HepG2 (cell line): ENCODE results near the gene TEKT5. TPM values are rescaled to one million over a fixed set of nuclear protein-coding genes. Genes with fewer than 3 reads are reported as not detected.
A peak's percentile ranks its signal among the peaks of the same experiment; 100 is the strongest.

ENCODE experiments used
- CBFB ChIP-seq: sonication (generic); formaldehyde crosslinking; IDR thresholded peaks from 2 replicates; pipeline ENCODE4 v1.4.0; 2020; ENCODE audit warnings: missing genetic modification reagents
- CENPX ChIP-seq: sonication (generic); formaldehyde crosslinking; IDR thresholded peaks from 2 replicates; pipeline ENCODE4 v1.9.0; 2021; ENCODE audit warnings: mild to moderate bottlenecking, missing genetic modification reagents, moderate library complexity
- CREM ChIP-seq, 2 experiments: sonication (generic) in 1 of 2; formaldehyde crosslinking in 1 of 2; IDR thresholded peaks; 2 replicates each; pipeline versions ENCODE4 v1.4.0 to v1.6.1; 2016 to 2020; ENCODE audit warnings: antibody characterized with exemption in 1 of 2, mild to moderate bottlenecking in 1 of 2, missing genetic modification reagents in 1 of 2
- ERF ChIP-seq: IDR thresholded peaks from 2 replicates; pipeline ENCODE4 v1.6.1; 2018; ENCODE audit warnings: missing biosample characterization, missing genetic modification reagents
- HCFC1 ChIP-seq: fragments of 150-350 bp; IDR thresholded peaks from 2 replicates; pipeline ENCODE4 v1.6.1; 2014; ENCODE audit warnings: low read depth, low read length
- HMGA1 ChIP-seq: sonication (generic); formaldehyde crosslinking; conservative IDR thresholded peaks from 2 replicates; pipeline ENCODE4 v1.4.0; 2020; ENCODE audit warnings: missing genetic modification reagents
- HOXD1 ChIP-seq: sonication (generic); formaldehyde crosslinking; IDR thresholded peaks from 2 replicates; pipeline ENCODE4 v1.5.0; 2020; ENCODE audit warnings: missing genetic modification reagents
- MATR3 ChIP-seq: sonication (generic); formaldehyde crosslinking; IDR thresholded peaks from 2 replicates; pipeline ENCODE4 v1.4.0; 2020; ENCODE audit warnings: missing genetic modification reagents
- MXD1 ChIP-seq: sonication (generic); formaldehyde crosslinking; IDR thresholded peaks from 2 replicates; pipeline ENCODE4 v1.4.0; 2020; ENCODE audit warnings: mild to moderate bottlenecking, missing genetic modification reagents
- NCOA5 ChIP-seq: sonication (generic); formaldehyde crosslinking; IDR thresholded peaks from 2 replicates; pipeline ENCODE4 v1.4.0; 2020; ENCODE audit warnings: missing genetic modification reagents
- NR0B2 ChIP-seq: sonication (generic); formaldehyde crosslinking; IDR thresholded peaks from 2 replicates; pipeline ENCODE4 v1.4.0; 2020; ENCODE audit warnings: mild to moderate bottlenecking, missing genetic modification reagents
- NR3C1 ChIP-seq: sonication (generic); formaldehyde crosslinking; IDR thresholded peaks from 2 replicates; pipeline ENCODE4 v1.4.0; 2020; ENCODE audit warnings: missing genetic modification reagents
- PRDM15 ChIP-seq: sonication (generic); formaldehyde crosslinking; IDR thresholded peaks from 2 replicates; pipeline ENCODE4 v1.4.0; 2020; ENCODE audit warnings: missing genetic modification reagents
- SNAPC5 ChIP-seq: sonication (generic); formaldehyde crosslinking; IDR thresholded peaks from 2 replicates; pipeline ENCODE4 v1.8.1; 2023; ENCODE audit warnings: mild to moderate bottlenecking, missing genetic modification reagents, borderline replicate concordance
- TMF1 ChIP-seq: sonication (generic); formaldehyde crosslinking; IDR thresholded peaks from 2 replicates; pipeline ENCODE4 v1.8.1; 2022; ENCODE audit warnings: low read depth, missing genetic modification reagents
- TRAFD1 ChIP-seq: sonication (generic); formaldehyde crosslinking; IDR thresholded peaks from 2 replicates; pipeline ENCODE4 v1.5.1; 2020; ENCODE audit warnings: missing genetic modification reagents, mild to moderate bottlenecking, borderline replicate concordance
- ZBTB14 ChIP-seq: sonication (generic); formaldehyde crosslinking; IDR thresholded peaks from 2 replicates; pipeline ENCODE4 v1.4.0; 2020; ENCODE audit warnings: missing genetic modification reagents
- ZMYM4 ChIP-seq: sonication (generic); formaldehyde crosslinking; IDR thresholded peaks from 2 replicates; pipeline ENCODE4 v1.8.1; 2023; ENCODE audit warnings: mild to moderate bottlenecking, missing genetic modification reagents
- ZNF160 ChIP-seq: sonication (generic); formaldehyde crosslinking; IDR thresholded peaks from 2 replicates; pipeline ENCODE4 v1.8.0; 2022; ENCODE audit warnings: mild to moderate bottlenecking, inconsistent platforms, missing genetic modification reagents
- ZNF33B ChIP-seq: sonication (generic); formaldehyde crosslinking; IDR thresholded peaks from 2 replicates; pipeline ENCODE4 v1.5.1; 2020; ENCODE audit warnings: mild to moderate bottlenecking, missing genetic modification reagents
- ZNF441 ChIP-seq: sonication (generic); formaldehyde crosslinking; IDR thresholded peaks from 2 replicates; pipeline ENCODE4 v1.7.0; 2021; ENCODE audit warnings: missing genetic modification reagents, borderline replicate concordance
- ZNF510 ChIP-seq: sonication (generic); formaldehyde crosslinking; IDR thresholded peaks from 2 replicates; pipeline ENCODE4 v1.4.0; 2020; ENCODE audit warnings: low read depth, mild to moderate bottlenecking, missing genetic modification reagents
- polyA plus RNA-seq, 8 experiments: library from polyadenylated mRNA; depleted of rRNA in 3 of 8; stranded (reverse) in 7 of 8; unstranded in 1 of 8; fragments of >200 nt; fragmentation: Illumina TruSeq in 4 of 8; extraction: Trizol in 4 of 8; gene quantifications; 2 replicates each; pipeline versions ENCODE4 v1.2.1 to v1.2.3, GENCODE V29; 2011 to 2016; ENCODE audit warnings: low read depth in 4 of 8, missing spikeins in 1 of 8, mixed read lengths in 1 of 8; ENCODE audit not compliant: insufficient read depth in 1 of 8
- total RNA-seq, 5 experiments: library from RNA; depleted of rRNA; stranded (reverse); fragments of >200 nt; fragmentation: Illumina TruSeq; extraction: Trizol; gene quantifications; 2 replicates each; pipeline ENCODE4 v1.2.3, GENCODE V29; 2016; ENCODE audit warnings: low read depth in 1 of 5

The TEKT5 gene
- total and polyA plus RNA-seq, 2 of the 13 experiments (the other 11 are each of a cell fraction or from before 2014, with no cell fraction given) = 0.16 TPM; not detected in 1

GRCh38 chr16:10646581-10647263, 48.0 kb downstream of the TEKT5 start (continued):
- TF ChIP-seq PRDM15 (no peak), CENPX (no peak), ERF (CRISPR knock-in tag) (no peak), TMF1 (CRISPR knock-in tag) (no peak), CBFB (CRISPR knock-in tag) (no peak), NCOA5 (CRISPR knock-in tag) (no peak), TRAFD1 (CRISPR knock-in tag) (no peak), ZNF33B (CRISPR knock-in tag) (no peak), CREM (IDR thresholded peaks at IDR 0.05) (no peak), CREM (CRISPR knock-in tag; IDR thresholded peaks at IDR 0.05) (no peak), ZNF160 (CRISPR knock-in tag) (no peak), SNAPC5 (CRISPR knock-in tag) (no peak), ZNF510 (CRISPR knock-in tag) (no peak), ZMYM4 (CRISPR knock-in tag) (peak; percentile 73), HOXD1 (CRISPR knock-in tag) (no peak), HCFC1 (no peak), MATR3 (CRISPR knock-in tag) (no peak), ZNF441 (CRISPR knock-in tag) (no peak), HMGA1 (CRISPR knock-in tag) (no peak), ZBTB14 (no peak), MXD1 (CRISPR knock-in tag) (no peak), NR3C1 (CRISPR knock-in tag) (no peak), NR0B2 (CRISPR knock-in tag) (no peak)
